ENCODE data around the gene LAMB1.
"Not testable (repeated sequence)": the region's sequence is repeated elsewhere in the genome, so short reads cannot be mapped to it uniquely, and the experiment has no call there.

Gene LAMB1
- total RNA-seq = 0.05 to 20.8 (median 0.25) reads per million in 17 experiments

- DNase-seq = peak in 1 of 4 experiments; percentile 14
Measured at GRCh38 chr7:108002726-108003598, at the start of gene LAMB1. LAMB1 (minus strand) TSS chr7:108003161; CDS start chr7:108002885, 276 bp downstream.

DNA sequence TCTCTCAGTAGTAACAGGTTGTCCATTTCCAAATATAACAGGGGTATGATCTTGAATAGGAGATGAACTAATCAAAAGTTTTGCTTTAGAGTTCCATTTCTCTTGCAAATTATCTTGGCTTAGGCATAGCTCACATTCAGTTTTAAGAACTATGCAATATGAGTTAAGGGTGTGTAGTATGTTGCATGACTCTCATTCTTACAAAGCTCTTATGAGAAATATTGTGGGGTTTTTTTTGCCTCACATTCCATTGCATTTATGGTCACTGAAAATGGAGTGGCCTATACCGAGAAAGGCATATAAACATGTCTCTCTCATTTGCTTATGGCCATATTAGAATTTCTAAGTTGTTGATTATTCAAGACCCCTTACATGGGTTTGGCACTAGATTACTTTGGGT lies 48.5 kb upstream of the LAMB1 start:
- no peak for DNase-seq

DNA sequence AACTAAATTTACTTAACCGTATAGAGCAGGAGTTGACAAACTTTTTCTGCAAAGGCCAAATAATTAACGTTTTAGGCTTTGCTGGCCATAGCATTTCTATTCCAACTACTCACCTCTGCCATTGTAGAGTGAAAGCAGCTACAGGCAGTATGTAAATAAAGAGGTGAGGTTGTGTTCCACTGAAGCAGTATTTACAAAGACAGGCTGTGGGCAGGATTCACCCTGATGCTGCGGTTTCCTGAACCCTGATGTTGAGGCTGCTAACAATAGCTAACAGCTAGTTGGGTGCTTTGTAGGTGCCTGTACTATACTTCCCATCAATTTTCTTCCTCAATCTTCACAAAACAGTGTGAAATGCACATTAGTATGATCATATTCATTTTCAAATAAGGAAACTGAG lies 47.0 kb upstream of the LAMB1 start:
- no peak for DNase-seq

GRCh38 chr7:108048422-108048821 lies 45.5 kb upstream of the LAMB1 start:
- no peak for DNase-seq

DNA sequence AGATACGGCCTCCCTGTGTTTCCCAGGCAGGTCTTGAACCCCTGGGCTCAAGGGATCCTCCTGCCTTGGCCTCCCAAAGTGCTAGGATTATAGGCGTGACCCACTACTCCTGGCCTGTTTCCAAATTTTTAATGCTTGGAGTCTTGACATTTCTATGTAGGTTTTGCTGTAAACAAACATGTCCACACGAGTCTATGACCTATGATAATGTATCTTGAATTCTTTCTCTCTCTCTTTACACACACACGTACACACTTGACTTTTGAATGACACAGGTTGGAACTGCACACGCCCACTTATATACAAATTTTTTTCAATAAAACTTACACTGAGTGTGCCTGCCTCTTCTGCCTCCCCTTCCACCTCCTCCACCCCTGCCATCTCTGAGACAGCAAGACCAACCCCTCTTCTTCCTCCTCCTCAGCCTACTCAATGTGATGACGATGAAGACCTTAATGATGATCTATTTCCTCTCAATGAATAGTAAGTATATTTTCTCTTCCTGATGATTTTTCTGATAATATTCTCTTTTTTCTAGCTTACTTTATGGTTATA lies 44.1 kb upstream of the LAMB1 start:
- no peak for DNase-seq

GRCh38 chr7:108045669-108046068 lies 42.7 kb upstream of the LAMB1 start:
- DNase-seq = no peak

DNA sequence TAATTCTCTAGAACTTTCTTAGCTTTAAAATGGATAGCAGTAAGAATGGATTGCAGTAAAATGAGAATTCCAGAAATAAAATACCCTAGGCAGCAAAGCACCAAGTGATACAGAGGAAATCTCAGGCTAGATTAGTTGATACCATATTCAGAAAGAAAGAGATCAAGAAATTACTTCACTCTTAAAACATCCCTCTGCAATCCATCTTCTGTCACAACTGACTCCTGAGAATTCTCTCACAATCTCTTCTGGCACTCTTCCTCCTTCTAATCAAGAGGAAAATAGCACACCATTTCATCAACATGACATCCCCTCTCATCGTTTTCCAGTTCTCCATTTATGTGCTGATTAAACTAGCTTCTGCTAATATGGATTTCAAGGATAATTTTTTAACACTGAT lies 42.2 kb upstream of the LAMB1 start:
- no peak for DNase-seq

- no peak for DNase-seq
Measured at GRCh38 chr7:108044345-108044744, 41.4 kb upstream of the LAMB1 start.

GRCh38 chr7:108038986-108039385 lies 36.0 kb upstream of the LAMB1 start:
- no peak for DNase-seq

GRCh38 chr7:108037741-108038140 lies 34.8 kb upstream of the LAMB1 start:
- no peak for DNase-seq

DNA sequence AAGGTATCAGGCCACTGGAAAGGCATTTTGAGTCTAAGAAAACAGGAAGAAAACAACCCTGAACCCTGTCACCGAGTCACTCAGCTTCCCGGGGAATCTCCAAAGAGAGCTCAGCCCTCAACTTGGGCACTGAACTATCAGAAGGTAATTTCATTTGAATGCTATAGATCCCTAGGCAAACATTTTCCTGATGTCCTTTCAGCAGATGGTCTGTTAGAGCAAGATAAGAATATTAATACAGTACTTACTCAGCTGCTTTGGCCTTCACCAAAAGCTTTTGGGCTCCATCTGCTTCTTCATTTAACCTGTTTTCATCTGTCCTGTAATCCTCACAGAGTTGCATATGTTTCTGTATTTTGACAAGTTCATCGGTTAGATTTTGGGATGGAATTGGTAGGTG lies 34.2 kb upstream of the LAMB1 start:
- DNase-seq = no peak

DNA sequence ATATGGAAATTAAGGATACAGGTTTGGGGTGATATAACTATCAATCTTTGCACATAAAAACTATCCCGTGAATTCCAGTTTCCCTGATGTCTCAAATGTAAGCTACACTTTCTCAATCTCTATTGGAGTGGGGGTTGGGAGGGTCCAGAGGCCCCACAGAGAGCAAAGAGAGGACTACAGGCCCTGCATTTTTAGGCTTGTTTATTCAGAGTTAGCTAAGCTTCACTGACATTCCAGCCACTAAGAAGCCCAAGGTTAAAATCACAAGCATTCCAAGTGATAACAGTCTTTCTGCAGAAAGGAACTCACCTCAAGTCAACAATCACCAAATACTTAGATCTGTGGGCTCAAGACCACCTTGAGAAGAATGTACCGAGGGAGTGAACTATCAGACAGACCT lies 31.6 kb upstream of the LAMB1 start:
- DNase-seq = no peak

DNA sequence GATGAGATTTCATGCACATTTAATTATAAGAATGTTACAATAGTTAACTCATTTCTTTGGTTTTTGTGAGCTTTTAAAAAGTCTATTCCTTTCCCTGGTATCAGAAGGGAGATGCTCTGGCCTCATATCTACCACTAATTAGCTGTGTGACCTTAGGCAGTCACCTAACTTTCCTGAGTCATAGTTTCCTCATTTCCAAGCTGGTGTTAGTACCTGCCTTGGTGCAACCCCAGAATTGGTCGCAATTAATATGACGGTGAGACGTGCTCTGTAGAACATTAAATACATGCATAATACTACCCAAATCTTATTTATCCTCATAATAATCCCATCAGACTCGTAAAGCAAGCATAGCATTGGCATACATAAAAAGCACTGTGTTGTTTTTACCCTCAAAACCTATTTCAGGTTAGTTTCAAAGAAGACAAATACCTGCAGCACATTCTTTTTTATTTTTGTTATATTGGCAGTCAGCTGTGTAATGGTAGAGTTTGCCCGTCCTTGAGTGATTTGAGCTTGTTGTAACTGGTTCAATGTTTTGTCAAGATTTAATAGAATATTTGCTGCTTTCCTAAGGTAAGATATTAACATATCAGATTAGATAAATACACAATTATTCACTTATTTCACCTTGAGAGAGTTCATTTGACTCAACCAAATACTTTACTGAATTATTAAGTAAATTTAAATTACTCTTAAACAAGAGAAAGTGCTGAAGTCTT lies 31.0 kb upstream of the LAMB1 start:
- DNase-seq = no peak

GRCh38 chr7:108033309-108033708 lies 30.3 kb upstream of the LAMB1 start:
- DNase-seq = not testable (repeated sequence)

GRCh38 chr7:108030516-108030915 lies 27.6 kb upstream of the LAMB1 start:
- DNase-seq = no peak

GRCh38 chr7:108029034-108029433 lies 26.1 kb upstream of the LAMB1 start:
- no peak for DNase-seq

DNA sequence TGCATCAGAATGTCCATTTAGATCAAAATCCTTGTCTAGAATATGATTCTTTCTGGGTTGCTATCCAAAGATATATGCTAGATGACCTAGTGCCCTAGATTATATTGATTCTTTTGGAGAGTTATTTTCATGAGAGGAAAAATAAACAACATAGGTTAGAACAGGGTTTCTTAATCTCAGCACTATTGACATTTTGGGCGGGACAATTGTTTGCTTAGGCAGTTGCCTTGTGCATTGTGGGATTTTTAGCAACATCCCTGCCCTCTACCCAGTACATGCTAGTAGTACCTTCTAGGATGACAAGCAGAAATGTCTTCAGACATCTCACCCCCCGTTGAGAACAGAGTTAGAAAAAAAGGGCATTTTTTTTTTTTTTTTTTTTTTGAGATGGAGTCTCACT lies 25.1 kb upstream of the LAMB1 start:
- DNase-seq = no peak

- DNase-seq = no peak
Measured at GRCh38 chr7:108027239-108027638, 24.3 kb upstream of the LAMB1 start.

GRCh38 chr7:108026647-108027046 lies 23.7 kb upstream of the LAMB1 start:
- no peak for DNase-seq

DNA sequence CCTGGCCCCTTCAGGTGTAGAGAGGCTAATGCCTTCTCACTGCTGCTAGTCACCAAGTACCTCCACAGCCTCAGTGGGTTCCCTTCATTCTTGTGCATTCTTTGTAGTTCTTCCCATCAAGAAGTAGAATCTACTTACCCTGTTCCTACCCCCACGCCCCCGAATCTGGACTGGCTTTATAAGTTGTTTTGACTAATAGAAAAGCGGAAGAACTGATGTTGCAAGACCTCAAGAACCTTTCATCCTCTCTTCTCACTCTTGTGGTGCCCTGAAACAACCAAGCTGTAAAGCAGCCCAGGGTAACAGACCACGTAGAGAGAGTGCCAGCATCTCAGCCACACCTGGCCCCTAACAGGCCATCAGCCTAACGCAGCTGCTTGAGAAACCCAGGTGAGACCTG lies 23.2 kb upstream of the LAMB1 start:
- DNase-seq = peak in 3 of 4 experiments; percentile 23 to 37 (median 33)

- DNase-seq = no peak
Measured at GRCh38 chr7:108024538-108024937, 21.6 kb upstream of the LAMB1 start.

DNA sequence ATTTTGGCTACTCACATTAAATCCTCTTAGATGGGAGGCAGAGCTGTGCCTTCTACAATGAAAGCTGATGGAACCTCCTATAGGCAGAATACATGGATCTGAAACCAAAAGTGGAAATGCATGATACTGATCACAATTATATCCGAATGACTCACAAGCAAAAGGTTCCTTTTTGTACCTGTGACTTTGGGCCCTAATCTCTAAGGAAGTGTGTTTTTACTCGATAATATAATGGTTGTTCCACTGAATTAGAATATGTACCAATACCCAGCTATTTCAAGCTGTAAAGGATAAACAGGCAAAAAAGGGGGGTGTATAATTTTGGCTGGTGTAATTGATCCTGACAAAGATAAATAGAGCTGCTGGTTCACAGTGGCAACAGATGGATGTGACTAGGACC lies 17.6 kb upstream of the LAMB1 start:
- DNase-seq = no peak

DNA sequence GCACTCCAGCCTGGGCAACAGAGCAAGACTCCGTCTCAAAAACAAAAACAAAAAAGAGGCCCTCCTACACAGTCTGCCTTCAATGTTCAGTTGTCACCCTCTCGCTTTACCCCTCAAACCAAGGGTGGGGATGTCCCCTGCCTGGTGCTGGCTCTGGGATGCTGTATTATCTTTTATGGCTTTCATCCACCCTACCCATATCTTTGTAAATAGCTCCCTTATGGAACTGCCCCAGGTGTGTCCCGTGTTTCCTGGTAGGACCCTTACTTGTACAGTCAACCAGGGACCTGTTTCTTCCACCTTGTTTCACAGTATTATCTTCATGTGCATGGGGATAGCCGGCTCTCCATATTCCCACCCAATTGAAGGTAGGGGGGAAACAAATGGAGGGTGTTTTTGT lies 15.7 kb upstream of the LAMB1 start:
- DNase-seq = no peak

DNA sequence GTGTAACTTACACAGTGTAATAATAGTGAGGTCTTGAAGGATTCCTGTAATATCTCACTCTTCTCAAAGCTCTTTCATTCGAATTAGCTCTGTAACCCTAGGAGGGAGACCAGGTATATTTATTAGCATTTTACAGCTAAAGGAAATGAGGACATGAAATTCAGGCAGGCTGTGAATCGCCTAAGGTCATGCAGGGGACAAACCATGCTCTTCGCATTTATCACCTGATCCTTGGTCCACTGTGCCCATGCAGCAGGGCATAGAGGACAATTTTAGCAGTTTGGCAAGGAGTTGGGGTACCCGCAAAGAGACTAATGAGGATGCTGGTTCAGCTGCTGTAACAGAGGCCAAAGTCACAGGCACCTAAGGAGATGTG lies 14.8 kb upstream of the LAMB1 start:
- no peak for DNase-seq
